Fibroblast of lung (primary cell): Measurements from ENCODE around the gene PTGFRN. TPM values are rescaled to one million over a fixed set of nuclear protein-coding genes. Genes with fewer than 3 reads are reported as not detected.
A peak's percentile ranks its signal among the peaks of the same experiment; 100 is the strongest.

ENCODE experiments used
- DNase-seq, 2 donors: peaks; one replicate each; pipeline versions ENCODE4 v3.0.0 to v3.0.0-alpha.2; 2010; ENCODE audit warnings: low read depth in 2 of 2
- H2AFZ ChIP-seq: 2 replicates; pipeline ENCODE4 v1.5.1; 2012; ENCODE audit warnings: low read length, control low read depth, inconsistent platforms
- H3K27ac ChIP-seq: 2 replicates; pipeline ENCODE4 v1.5.1; 2011; ENCODE audit warnings: low read length, control low read depth; ENCODE audit not compliant: insufficient read depth
- H3K27me3 ChIP-seq: 2 replicates; pipeline ENCODE4 v1.5.1; 2011; ENCODE audit warnings: mild to moderate bottlenecking, low read length; ENCODE audit not compliant: control insufficient read depth, insufficient read depth
- H3K36me3 ChIP-seq: 2 replicates; pipeline ENCODE4 v1.5.1; 2011; ENCODE audit warnings: low read length; ENCODE audit not compliant: control insufficient read depth, insufficient read depth
- H3K4me1 ChIP-seq: 2 replicates; pipeline ENCODE4 v1.5.1; 2011; ENCODE audit warnings: low read length; ENCODE audit not compliant: control insufficient read depth, insufficient read depth; ENCODE audit errors: extremely low read depth
- H3K4me2 ChIP-seq: 2 replicates; pipeline ENCODE4 v1.5.1; 2011; ENCODE audit warnings: low read length, control low read depth; ENCODE audit not compliant: insufficient read depth; ENCODE audit errors: extremely low read depth
- H3K4me3 ChIP-seq, 4 experiments: fragments of 200-600 bp in 1 of 4; sonication (generic) in 1 of 4; replicated peaks in 1 of 4; 2 replicates each; pipeline ENCODE4 v1.5.1; 2011 to 2016; ENCODE audit warnings: low read length in 4 of 4, low read depth in 3 of 4, mild to moderate bottlenecking in 3 of 4, control low read depth in 2 of 4, inconsistent platforms in 1 of 4, mixed read lengths in 1 of 4; ENCODE audit not compliant: insufficient read depth in 1 of 4; ENCODE audit errors: control extremely low read depth in 1 of 4
- H3K79me2 ChIP-seq: 2 replicates; pipeline ENCODE4 v1.5.1; 2012; ENCODE audit warnings: mild to moderate bottlenecking, low read length, inconsistent platforms; ENCODE audit not compliant: control insufficient read depth, insufficient read depth
- H3K9ac ChIP-seq: 2 replicates; pipeline ENCODE4 v1.5.1; 2011; ENCODE audit warnings: mild to moderate bottlenecking, low read length, control low read depth; ENCODE audit not compliant: insufficient read depth
- H3K9me3 ChIP-seq: 2 replicates; pipeline ENCODE4 v1.5.1; 2012; ENCODE audit warnings: low read depth, low read length; ENCODE audit not compliant: control insufficient read depth, insufficient read depth
- H4K20me1 ChIP-seq: 2 replicates; pipeline ENCODE4 v1.5.1; 2011; ENCODE audit warnings: low read length; ENCODE audit not compliant: control insufficient read depth, insufficient read depth; ENCODE audit errors: extremely low read depth
- EZH2 ChIP-seq: IDR thresholded peaks from 2 replicates; pipeline ENCODE4 v1.5.1; 2012; ENCODE audit warnings: low read length, control low read depth, mild to moderate bottlenecking; ENCODE audit errors: missing control alignments
- polyA plus RNA-seq, 2 donors: library from polyadenylated mRNA; depleted of rRNA in 1 of 2; stranded (reverse) in 1 of 2; unstranded in 1 of 2; fragments of >200 nt; gene quantifications; 2 replicates each; pipeline ENCODE4 v1.2.1, GENCODE V29; 2011 to 2012; ENCODE audit warnings: missing spikeins in 1 of 2
- total RNA-seq: library from RNA; depleted of rRNA; stranded (reverse); fragments of >200 nt; gene quantifications from 2 replicates; pipeline ENCODE4 v1.2.1, GENCODE V29; 2014
- TF ChIP-seq, protein P1 (sequence below), 2 donors: IDR thresholded peaks in 1 of 2; conservative IDR thresholded peaks in 1 of 2; 1 replicate in 1 of 2; 2 replicates in 1 of 2; pipeline ENCODE4 v1.5.1; 2011 to 2012; ENCODE audit warnings: low read length in 2 of 2, control low read depth in 1 of 2, inconsistent platforms in 1 of 2, low read depth in 1 of 2, mild to moderate bottlenecking in 1 of 2

Gene PTGFRN
- total and polyA plus RNA-seq, 2 donors (not counting 1 experiment from before 2014, with no cell fraction given) = 0.72 to 1.2 TPM

DNA sequence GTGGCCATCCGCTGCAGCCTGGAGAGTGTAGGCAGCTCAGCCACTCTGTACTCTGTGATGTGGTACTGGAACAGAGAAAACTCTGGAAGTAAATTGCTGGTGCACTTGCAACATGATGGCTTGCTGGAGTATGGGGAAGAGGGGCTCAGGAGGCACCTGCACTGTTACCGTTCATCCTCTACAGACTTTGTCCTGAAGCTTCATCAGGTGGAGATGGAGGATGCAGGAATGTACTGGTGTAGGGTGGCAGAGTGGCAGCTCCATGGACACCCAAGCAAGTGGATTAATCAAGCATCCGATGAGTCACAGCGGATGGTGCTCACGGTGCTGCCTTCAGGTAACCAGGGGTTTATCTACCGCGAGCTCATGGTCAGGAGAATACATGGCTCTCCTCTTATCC lies 115.9 kb downstream of the PTGFRN start:
- Histone ChIP-seq H3K9ac (no peak overlapping the region), H3K27ac (no peak overlapping the region), H2AFZ (no peak overlapping the region), H4K20me1 (no peaks in the 10 kb centered on the region), H3K9me3 (no peaks in the 10 kb centered on the region), H3K79me2 (no peaks in the 10 kb centered on the region), H3K4me3 (no peak overlapping the region), H3K36me3 (no peaks in the 10 kb centered on the region), H3K4me1 (no peaks in the 10 kb centered on the region), H3K4me2 (no peak overlapping the region), H3K27me3 (peaks cover 2% of the 10 kb centered on the region)
- no peak for DNase-seq
- TF ChIP-seq EZH2 = no peak
- TF ChIP-seq, protein P1, sequence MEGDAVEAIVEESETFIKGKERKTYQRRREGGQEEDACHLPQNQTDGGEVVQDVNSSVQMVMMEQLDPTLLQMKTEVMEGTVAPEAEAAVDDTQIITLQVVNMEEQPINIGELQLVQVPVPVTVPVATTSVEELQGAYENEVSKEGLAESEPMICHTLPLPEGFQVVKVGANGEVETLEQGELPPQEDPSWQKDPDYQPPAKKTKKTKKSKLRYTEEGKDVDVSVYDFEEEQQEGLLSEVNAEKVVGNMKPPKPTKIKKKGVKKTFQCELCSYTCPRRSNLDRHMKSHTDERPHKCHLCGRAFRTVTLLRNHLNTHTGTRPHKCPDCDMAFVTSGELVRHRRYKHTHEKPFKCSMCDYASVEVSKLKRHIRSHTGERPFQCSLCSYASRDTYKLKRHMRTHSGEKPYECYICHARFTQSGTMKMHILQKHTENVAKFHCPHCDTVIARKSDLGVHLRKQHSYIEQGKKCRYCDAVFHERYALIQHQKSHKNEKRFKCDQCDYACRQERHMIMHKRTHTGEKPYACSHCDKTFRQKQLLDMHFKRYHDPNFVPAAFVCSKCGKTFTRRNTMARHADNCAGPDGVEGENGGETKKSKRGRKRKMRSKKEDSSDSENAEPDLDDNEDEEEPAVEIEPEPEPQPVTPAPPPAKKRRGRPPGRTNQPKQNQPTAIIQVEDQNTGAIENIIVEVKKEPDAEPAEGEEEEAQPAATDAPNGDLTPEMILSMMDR (conservative IDR thresholded peaks at IDR 0.05 in 1 of 2, IDR thresholded peaks at IDR 0.05 in 1 of 2; ENCODE audit: low read depth in 1 of 2, low read length in 2 of 2) = no peak

DNA sequence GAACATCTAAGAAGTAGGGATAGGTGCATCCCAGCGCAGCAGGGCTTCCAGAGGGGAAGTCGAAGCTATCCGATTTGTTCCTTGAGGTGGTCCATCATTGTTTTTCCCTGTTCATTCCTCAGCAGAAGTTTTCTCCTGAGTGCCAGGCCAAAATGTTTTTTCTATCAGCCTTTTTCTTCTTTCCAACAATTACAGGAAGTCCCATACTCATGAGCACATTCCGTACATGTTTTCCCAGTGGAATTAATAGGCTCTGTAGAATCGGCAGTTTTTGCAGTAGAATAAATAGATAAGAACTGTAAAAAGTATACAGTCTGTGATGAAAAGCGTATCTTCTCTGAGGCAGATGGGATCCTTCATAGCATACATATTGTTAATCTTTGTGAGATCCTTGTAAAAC lies 116.6 kb downstream of the PTGFRN start:
- Histone ChIP-seq H3K4me2 (no peak overlapping the region), H3K36me3 (no peaks in the 10 kb centered on the region), H3K27ac (no peak overlapping the region), H3K4me3 (no peak overlapping the region), H4K20me1 (no peaks in the 10 kb centered on the region), H2AFZ (no peak overlapping the region), H3K9me3 (no peaks in the 10 kb centered on the region), H3K4me1 (no peaks in the 10 kb centered on the region), H3K27me3 (peaks cover 2% of the 10 kb centered on the region), H3K79me2 (no peaks in the 10 kb centered on the region), H3K9ac (no peak overlapping the region)
- TF ChIP-seq EZH2 = no peak
- TF ChIP-seq, protein P1 (conservative IDR thresholded peaks at IDR 0.05 in 1 of 2, IDR thresholded peaks at IDR 0.05 in 1 of 2; ENCODE audit: low read depth in 1 of 2, low read length in 2 of 2) = no peak
- peak in 1 of 2 donors; percentile 60 for DNase-seq

DNA sequence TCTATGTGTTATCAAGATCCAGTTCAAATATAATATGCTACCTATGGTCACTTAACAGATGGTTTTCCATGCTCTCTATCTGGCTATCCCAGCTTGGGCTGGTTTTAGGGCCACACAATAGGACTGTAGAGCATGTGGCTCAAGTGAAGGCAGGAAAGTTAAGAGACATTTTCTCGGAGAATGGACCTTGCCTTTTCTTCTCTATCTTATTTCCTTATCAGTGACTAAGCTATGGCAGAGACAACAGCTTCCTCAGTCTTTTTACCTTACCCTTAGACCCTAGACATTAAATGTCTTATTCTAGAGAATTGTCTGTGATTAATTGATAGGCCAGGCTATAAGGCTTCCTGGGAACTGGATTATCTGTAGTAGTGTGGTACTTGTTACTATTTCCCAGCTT lies 120.0 kb downstream of the PTGFRN start:
- Histone ChIP-seq H3K4me3 (no peak overlapping the region), H3K9me3 (no peaks in the 10 kb centered on the region), H3K27ac (no peak overlapping the region), H2AFZ (no peak overlapping the region), H4K20me1 (no peaks in the 10 kb centered on the region), H3K4me2 (no peak overlapping the region), H3K79me2 (no peaks in the 10 kb centered on the region), H3K36me3 (no peaks in the 10 kb centered on the region), H3K27me3 (no peaks in the 10 kb centered on the region), H3K4me1 (no peaks in the 10 kb centered on the region), H3K9ac (no peak overlapping the region)
- DNase-seq = no peak
- TF ChIP-seq, protein P1 (conservative IDR thresholded peaks at IDR 0.05 in 1 of 2, IDR thresholded peaks at IDR 0.05 in 1 of 2; ENCODE audit: low read depth in 1 of 2, low read length in 2 of 2) = no peak
- TF ChIP-seq EZH2 = no peak
